ENCODE results near the gene LIMA1. TPM values are rescaled to one million over a fixed set of nuclear protein-coding genes. Genes with fewer than 3 reads are reported as not detected.

Gene LIMA1
- total RNA-seq, 1 donor: 377 TPM

- no peak overlapping the region for H3K4me3 ChIP-seq (ENCODE audit: low read depth, low read length)
- TF ChIP-seq, protein P1, sequence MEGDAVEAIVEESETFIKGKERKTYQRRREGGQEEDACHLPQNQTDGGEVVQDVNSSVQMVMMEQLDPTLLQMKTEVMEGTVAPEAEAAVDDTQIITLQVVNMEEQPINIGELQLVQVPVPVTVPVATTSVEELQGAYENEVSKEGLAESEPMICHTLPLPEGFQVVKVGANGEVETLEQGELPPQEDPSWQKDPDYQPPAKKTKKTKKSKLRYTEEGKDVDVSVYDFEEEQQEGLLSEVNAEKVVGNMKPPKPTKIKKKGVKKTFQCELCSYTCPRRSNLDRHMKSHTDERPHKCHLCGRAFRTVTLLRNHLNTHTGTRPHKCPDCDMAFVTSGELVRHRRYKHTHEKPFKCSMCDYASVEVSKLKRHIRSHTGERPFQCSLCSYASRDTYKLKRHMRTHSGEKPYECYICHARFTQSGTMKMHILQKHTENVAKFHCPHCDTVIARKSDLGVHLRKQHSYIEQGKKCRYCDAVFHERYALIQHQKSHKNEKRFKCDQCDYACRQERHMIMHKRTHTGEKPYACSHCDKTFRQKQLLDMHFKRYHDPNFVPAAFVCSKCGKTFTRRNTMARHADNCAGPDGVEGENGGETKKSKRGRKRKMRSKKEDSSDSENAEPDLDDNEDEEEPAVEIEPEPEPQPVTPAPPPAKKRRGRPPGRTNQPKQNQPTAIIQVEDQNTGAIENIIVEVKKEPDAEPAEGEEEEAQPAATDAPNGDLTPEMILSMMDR (IDR thresholded peaks at IDR 0.05; ENCODE audit: insufficient read depth, low read depth, low read length): no peak
- peak; percentile 42 for DNase-seq (ENCODE audit: low read depth)
Measured at GRCh38 chr12:50240792-50241114, 42.6 kb downstream of the LIMA1 start.

GRCh38 chr12:50240096-50240791 is 43.1 kb downstream of the LIMA1 start:
- DNase-seq (ENCODE audit: low read depth): no peak
- TF ChIP-seq, protein P1 (IDR thresholded peaks at IDR 0.05; ENCODE audit: insufficient read depth, low read depth, low read length): no peak

GRCh38 chr12:50239355-50239891 is 43.9 kb downstream of the LIMA1 start:
- DNase-seq (ENCODE audit: low read depth): no peak
- no peak overlapping the region for H3K4me3 ChIP-seq (ENCODE audit: low read depth, low read length)
- TF ChIP-seq, protein P1 (IDR thresholded peaks at IDR 0.05; ENCODE audit: insufficient read depth, low read depth, low read length): no peak

More at GRCh38 chr12:50240096-50240791, 43.1 kb downstream of the LIMA1 start:
- no peak overlapping the region for H3K4me3 ChIP-seq (ENCODE audit: low read depth, low read length)

GRCh38 chr12:50234347-50234746 is 49.0 kb downstream of the LIMA1 start:
- DNase-seq (ENCODE audit: low read depth): no peak
- no peak overlapping the region for H3K4me3 ChIP-seq (ENCODE audit: low read depth, low read length)
- TF ChIP-seq, protein P1 (IDR thresholded peaks at IDR 0.05; ENCODE audit: insufficient read depth, low read depth, low read length): no peak

DNA sequence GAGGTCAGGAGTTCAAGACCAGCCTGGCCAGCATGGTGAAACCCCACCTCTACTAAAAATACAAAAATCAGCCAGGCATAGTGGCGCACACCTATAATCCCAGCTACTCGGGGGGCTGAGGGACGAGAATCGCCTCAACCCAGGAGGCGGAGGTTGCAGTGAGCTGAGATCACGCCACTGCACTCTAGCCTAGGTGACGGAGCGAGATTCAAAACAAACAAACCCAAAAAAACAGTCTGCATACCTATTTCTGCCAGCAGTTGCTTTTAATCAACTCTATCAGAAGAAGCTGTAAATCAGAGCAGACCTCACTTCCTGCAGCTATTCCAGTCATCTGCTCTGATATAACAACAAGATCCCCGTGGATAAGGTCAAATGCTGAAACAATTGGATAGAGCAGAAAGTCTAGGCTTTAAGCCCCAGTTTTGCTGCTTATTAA is 50.5 kb downstream of the LIMA1 start:
- no peak overlapping the region for H3K4me3 ChIP-seq (ENCODE audit: low read depth, low read length)
- DNase-seq (ENCODE audit: low read depth): peak; percentile 44
- TF ChIP-seq, protein P1 (IDR thresholded peaks at IDR 0.05; ENCODE audit: insufficient read depth, low read depth, low read length): no peak

DNA sequence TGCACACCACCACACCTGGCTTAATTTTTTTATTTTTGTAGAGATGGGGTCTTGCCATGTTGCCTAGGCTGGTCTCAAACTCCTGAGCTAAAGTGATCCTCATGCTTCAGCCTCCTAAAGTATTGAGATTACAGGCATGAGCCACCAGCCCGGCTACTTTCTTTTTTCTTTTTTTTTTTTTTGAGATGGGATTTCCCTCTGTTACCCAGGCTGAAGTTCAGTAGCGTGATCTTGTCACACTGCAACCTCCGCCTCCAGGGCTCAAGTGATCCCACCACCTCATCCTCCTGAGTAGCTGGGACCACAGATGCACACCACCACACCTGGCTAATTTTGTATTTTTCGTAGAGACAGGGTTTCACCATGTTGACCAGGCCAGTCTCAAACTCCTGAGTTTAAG is 51.1 kb downstream of the LIMA1 start:
- TF ChIP-seq, protein P1 (IDR thresholded peaks at IDR 0.05; ENCODE audit: insufficient read depth, low read depth, low read length): no peak
- no peak overlapping the region for H3K4me3 ChIP-seq (ENCODE audit: low read depth, low read length)
- no peak for DNase-seq (ENCODE audit: low read depth)

Measured in fibroblast of villous mesenchyme (primary cell).